ENCODE results near the gene FOXRED2. TPM values are rescaled to one million over a fixed set of nuclear protein-coding genes. Genes with fewer than 3 reads are reported as not detected.

Gene FOXRED2
- total RNA-seq = 4.2 and 7.8 TPM in 2 replicates

GRCh38 chr22:36506637-36507517 lies at the start of gene FOXRED2:
Gene FOXRED2 (minus strand): TSS chr22:36507040. CDS start chr22:36506422, 618 bp downstream.

GRCh38 chr22:36528795-36529751 lies 22.2 kb upstream of the FOXRED2 start, which contains the start of gene EIF3D:
Gene EIF3D (minus strand): TSS chr22:36529166. CDS start chr22:36526121, 3,045 bp downstream.

GRCh38 chr22:36481393-36482168 lies 25.3 kb downstream of the FOXRED2 start, which contains the start of gene TXN2:
Gene TXN2 (minus strand): TSS chr22:36481640. CDS start chr22:36480837, 803 bp downstream.

Other genes starting within 250 kb of the FOXRED2 start
- gene MYH9, start 119.1 kb downstream of the FOXRED2 start, total RNA-seq = 707 and 1,553 TPM in 2 replicates
- 15.1 and 22.9 TPM in 2 replicates for gene TXN2, start 25.4 kb downstream of the FOXRED2 start, total RNA-seq
- 351 and 381 TPM in 2 replicates for gene EIF3D, start 22.1 kb upstream of the FOXRED2 start, total RNA-seq
- not detected in 2 replicates for gene CACNG2, start 196.7 kb upstream of the FOXRED2 start, total RNA-seq